Upper lobe of left lung (tissue), 4 donors: ENCODE data around the gene C22orf23.

ENCODE experiments used
- CTCF ChIP-seq, 6 experiments: fragments of 450-650 bp in 4 of 6; fragments of 200-600 bp in 2 of 6; sonication (generic) in 2 of 6; IDR thresholded peaks; one replicate each; pipeline ENCODE4 v1.5.1; 2016 to 2019; ENCODE audit warnings: antibody characterized with exemption in 6 of 6
- POLR2A ChIP-seq, 4 donors: fragments of 450-650 bp; IDR thresholded peaks; one replicate each; pipeline ENCODE4 v1.5.1; 2016 to 2017; ENCODE audit warnings: antibody characterized with exemption in 4 of 4, mild to moderate bottlenecking in 2 of 4
- POLR2AphosphoS5 ChIP-seq, 2 donors: sonication (generic); formaldehyde crosslinking; IDR thresholded peaks; one replicate each; pipeline ENCODE4 v1.5.1; 2017; ENCODE audit warnings: antibody characterized with exemption in 2 of 2

- TF ChIP-seq CTCF (IDR thresholded peaks at IDR 0.05), result peak in 4 of 6 experiments; percentile 25 to 48 (median 36)
- TF ChIP-seq POLR2A (IDR thresholded peaks at IDR 0.05), result no peak
- no peak for TF ChIP-seq POLR2AphosphoS5 (IDR thresholded peaks at IDR 0.05)
Observed at GRCh38 chr22:37930270-37930951, 23.0 kb downstream of the C22orf23 start.
